H1 (cell line): Measurements from ENCODE around the gene COLEC11. TPM values are rescaled to one million over a fixed set of nuclear protein-coding genes. Genes with fewer than 3 reads are reported as not detected.

ENCODE experiments used
- CTCF ChIA-PET: fragments of 300-600 bp; sonication (Branson Sonifier 250); formaldehyde crosslinking; loops from one replicate; lab custom pipeline; 2021; ENCODE audit not compliant: partially characterized antibody; lab: Charles Lee
- POLR2A ChIA-PET: fragments of 300-600 bp; sonication (Branson Sonifier 250); formaldehyde crosslinking; loops from one replicate; lab custom pipeline; 2021; ENCODE audit warnings: inconsistent platforms; ENCODE audit not compliant: partially characterized antibody; lab: Charles Lee
- DNase-seq, 2 experiments: peaks; one replicate each; pipeline versions ENCODE4 v3.0.0 to v3.0.0-alpha.2; 2010 to 2022; ENCODE audit warnings: low spot score in 2 of 2, low read depth in 1 of 2, mixed read lengths in 1 of 2
- FAIRE-seq: peaks from 2 replicates; lab custom pipeline; 2011; peaks lifted over from hg19 to GRCh38; lab: Jason Lieb, UNC
- H2AFZ ChIP-seq: 2 replicates; pipeline ENCODE4 v1.8.1; 2012; ENCODE audit warnings: low read length, inconsistent platforms
- H2AK5ac ChIP-seq: 2 replicates; pipeline ENCODE4 v1.6.1; 2013; ENCODE audit warnings: low read depth, low read length
- H2BK120ac ChIP-seq: replicated peaks from 2 replicates; pipeline ENCODE3; 2013; ENCODE audit warnings: low read depth, low read length, inconsistent platforms
- H2BK12ac ChIP-seq: 2 replicates; pipeline ENCODE4 v1.6.1; 2013; ENCODE audit warnings: low read depth, low read length
- H2BK15ac ChIP-seq: 2 replicates; pipeline ENCODE4 v1.6.1; 2013; ENCODE audit warnings: low read length
- H2BK20ac ChIP-seq: 2 replicates; pipeline ENCODE4 v1.6.1; 2013; ENCODE audit warnings: low read length
- H2BK5ac ChIP-seq: 2 replicates; pipeline ENCODE4 v1.6.1; 2013; ENCODE audit warnings: low read depth, low read length
- H3K14ac ChIP-seq: 2 replicates; pipeline ENCODE4 v1.6.1; 2013; ENCODE audit warnings: inconsistent platforms; ENCODE audit not compliant: insufficient read length
- H3K18ac ChIP-seq: 2 replicates; pipeline ENCODE4 v1.6.1; 2013; ENCODE audit warnings: low read length; ENCODE audit errors: extremely low read depth
- H3K23ac ChIP-seq: 2 replicates; pipeline ENCODE4 v1.6.1; 2013; ENCODE audit warnings: inconsistent platforms; ENCODE audit not compliant: insufficient read length
- H3K23me2 ChIP-seq: 2 replicates; pipeline ENCODE4 v1.6.1; 2013; ENCODE audit warnings: low read depth, low read length
- H3K27ac ChIP-seq: 2 replicates; pipeline ENCODE4 v1.6.1; 2011; ENCODE audit warnings: low read depth, low read length, inconsistent platforms
- H3K27me3 ChIP-seq, 4 experiments: replicated peaks in 1 of 4; 1 replicate in 1 of 4; 2 replicates in 3 of 4; pipeline versions ENCODE4 v1.6.1 to v1.8.1; 2011 to 2013; ENCODE audit warnings: low read length in 3 of 4, mild to moderate bottlenecking in 3 of 4, inconsistent platforms in 2 of 4, mixed read lengths in 2 of 4, moderate library complexity in 1 of 4; ENCODE audit not compliant: control insufficient read depth in 3 of 4, insufficient read depth in 3 of 4; ENCODE audit errors: extremely low read depth in 1 of 4
- H3K36me3 ChIP-seq, 4 experiments: 2 replicates each; pipeline versions ENCODE4 v1.6.1 to v1.8.1; 2011 to 2013; ENCODE audit warnings: mild to moderate bottlenecking in 4 of 4, low read length in 3 of 4, moderate library complexity in 2 of 4, control low read depth in 1 of 4, inconsistent platforms in 1 of 4; ENCODE audit not compliant: insufficient read depth in 4 of 4, control insufficient read depth in 2 of 4
- H3K4ac ChIP-seq: replicated peaks from 2 replicates; pipeline ENCODE3; 2013; ENCODE audit warnings: low read length, low read depth, mixed read lengths, inconsistent platforms; ENCODE audit not compliant: insufficient read length
- H3K4me1 ChIP-seq, 4 experiments: replicated peaks in 1 of 4; 1 replicate in 1 of 4; 2 replicates in 3 of 4; pipeline versions ENCODE4 v1.6.1 to v1.8.1; 2011 to 2013; ENCODE audit warnings: low read length in 3 of 4, inconsistent platforms in 2 of 4, mixed read lengths in 1 of 4; ENCODE audit not compliant: insufficient read depth in 4 of 4, control insufficient read depth in 3 of 4
- H3K4me2 ChIP-seq, 2 experiments: 2 replicates each; pipeline versions ENCODE4 v1.6.1 to v1.8.1; 2011 to 2013; ENCODE audit warnings: low read depth in 2 of 2, low read length in 2 of 2, control low read depth in 1 of 2, inconsistent platforms in 1 of 2, mild to moderate bottlenecking in 1 of 2; ENCODE audit not compliant: insufficient read depth in 1 of 2
- H3K4me3 ChIP-seq, 4 experiments: fragments of 200-600, 300-600 bp in 1 of 4; sonication (generic), shearing (Covaris generic), sonication (Bioruptor Twin) in 1 of 4; 2 replicates each; pipeline versions ENCODE4 v1.5.1 to v1.8.1; 2011 to 2016; ENCODE audit warnings: low read length in 4 of 4, low read depth in 3 of 4, control low read depth in 2 of 4, inconsistent platforms in 2 of 4, mild to moderate bottlenecking in 2 of 4, mixed read lengths in 1 of 4, moderate library complexity in 1 of 4; ENCODE audit not compliant: insufficient read depth in 2 of 4; ENCODE audit errors: extremely low read depth in 1 of 4
- H3K56ac ChIP-seq: replicated peaks from 2 replicates; pipeline ENCODE3; 2013; ENCODE audit warnings: low read depth, mild to moderate bottlenecking, mixed read lengths, low read length, inconsistent platforms; ENCODE audit not compliant: insufficient read length
- H3K79me1 ChIP-seq: 2 replicates; pipeline ENCODE4 v1.6.1; 2013; ENCODE audit warnings: low read depth, low read length, control low read depth
- H3K79me2 ChIP-seq, 2 experiments: 2 replicates each; pipeline versions ENCODE4 v1.6.1 to v1.8.1; 2012 to 2013; ENCODE audit warnings: low read length in 2 of 2, mild to moderate bottlenecking in 2 of 2, inconsistent platforms in 1 of 2; ENCODE audit not compliant: insufficient read depth in 2 of 2, control insufficient read depth in 1 of 2
- H3K9ac ChIP-seq, 4 experiments: replicated peaks in 1 of 4; 1 replicate in 1 of 4; 2 replicates in 3 of 4; pipeline versions ENCODE4 v1.6.1 to v1.8.1; 2011 to 2013; ENCODE audit warnings: low read depth in 3 of 4, low read length in 3 of 4, control low read depth in 2 of 4, mild to moderate bottlenecking in 2 of 4, moderate library complexity in 2 of 4, inconsistent platforms in 1 of 4; ENCODE audit errors: extremely low read depth in 1 of 4
- H3K9me3 ChIP-seq, 2 experiments: 2 replicates each; pipeline versions ENCODE4 v1.6.1 to v1.8.1; 2012 to 2013; ENCODE audit warnings: mild to moderate bottlenecking in 2 of 2, moderate library complexity in 2 of 2, control low read depth in 1 of 2, inconsistent platforms in 1 of 2, low read depth in 1 of 2, low read length in 1 of 2, mixed read lengths in 1 of 2; ENCODE audit not compliant: insufficient read depth in 2 of 2
- H4K20me1 ChIP-seq, 2 experiments: replicated peaks in 1 of 2; 2 replicates each; pipeline versions ENCODE3 to v1.8.1; 2011 to 2013; ENCODE audit warnings: inconsistent platforms in 2 of 2, low read length in 2 of 2, mild to moderate bottlenecking in 1 of 2; ENCODE audit not compliant: insufficient read depth in 2 of 2, control insufficient read depth in 1 of 2
- H4K5ac ChIP-seq: 2 replicates; pipeline ENCODE4 v1.6.1; 2013; ENCODE audit warnings: low read length, low read depth, mixed read lengths, inconsistent platforms; ENCODE audit not compliant: insufficient read length
- H4K8ac ChIP-seq: 2 replicates; pipeline ENCODE4 v1.8.0; 2013; ENCODE audit warnings: mild to moderate bottlenecking, moderate library complexity, low read length, inconsistent platforms; ENCODE audit not compliant: insufficient read depth; ENCODE audit errors: extremely low read depth
- H4K91ac ChIP-seq: replicated peaks from 2 replicates; pipeline ENCODE3; 2013; ENCODE audit warnings: low read length, mixed read lengths, inconsistent platforms; ENCODE audit not compliant: insufficient read length
- ATF2 ChIP-seq: IDR thresholded peaks from 2 replicates; pipeline ENCODE4 v1.6.1; 2012; ENCODE audit warnings: low read length, inconsistent platforms
- CREB1 ChIP-seq: IDR thresholded peaks from 2 replicates; pipeline ENCODE4 v1.6.1; 2012; ENCODE audit warnings: inconsistent platforms
- HDAC6 ChIP-seq: IDR thresholded peaks from one replicate; pipeline ENCODE4 v1.7.1; 2012; ENCODE audit warnings: low read depth, mild to moderate bottlenecking, inconsistent platforms, low read length, moderate library complexity
- JUND ChIP-seq: IDR thresholded peaks from 2 replicates; pipeline ENCODE4 v1.6.1; 2011; ENCODE audit warnings: mild to moderate bottlenecking, improper control_type of control experiment, low read length
- MAX ChIP-seq: IDR thresholded peaks from 2 replicates; pipeline ENCODE4 v1.6.1; 2012; ENCODE audit warnings: inconsistent platforms
- POLR2AphosphoS5 ChIP-seq: IDR thresholded peaks from 2 replicates; pipeline ENCODE4 v1.6.1; 2011; ENCODE audit warnings: low read depth, low read length
- RFX5 ChIP-seq: IDR thresholded peaks from 2 replicates; pipeline ENCODE4 v1.6.1; 2011; ENCODE audit warnings: low read depth, low read length, improper control_type of control experiment, borderline replicate concordance
- TEAD4 ChIP-seq: IDR thresholded peaks from 2 replicates; pipeline ENCODE4 v1.6.1; 2012; ENCODE audit warnings: low read depth, low read length, inconsistent platforms, mixed read lengths
- WGBS, 2 experiments: shearing (Covaris generic) in 1 of 2; methylation state at CpG; one replicate each; pipeline versions ENCODE4 v1.1.6 to v1.1.7; 2013 to 2015; ENCODE audit warnings: low lambda C conversion rate in 2 of 2, mixed read lengths in 2 of 2, inconsistent platforms in 1 of 2, low coverage in 1 of 2, missing lambda C conversion rate in 1 of 2; ENCODE audit not compliant: insufficient replicate concordance in 2 of 2, insufficient coverage in 1 of 2, insufficient read length in 1 of 2; ENCODE audit errors: extremely low coverage in 1 of 2, missing lambda C conversion rate in 1 of 2; 5-methylcytosine and 5-hydroxymethylcytosine counted together
- polyA plus RNA-seq, 7 experiments: library from polyadenylated mRNA; depleted of rRNA in 3 of 7; stranded (reverse) in 5 of 7; unstranded in 2 of 7; fragments of >200 nt in 5 of 7; fragments of 200-250 nt in 2 of 7; gene quantifications; 1 replicate in 5 of 7; 2 replicates in 1 of 7; 4 replicates in 1 of 7; pipeline versions ENCODE4 v1.2.1 to v1.2.3, GENCODE V29; 2011 to 2013; ENCODE audit warnings: missing spikeins in 2 of 7, mixed read lengths in 2 of 7
- total RNA-seq: library from RNA; stranded (reverse); fragmentation: NEBNext Ultra II Directional; extraction: Animal tissue kit (Norgen Biotek cat#: 25700); gene quantifications from 2 replicates; pipeline ENCODE4 v1.2.1, GENCODE V29; 2021

Gene COLEC11
- total and polyA plus RNA-seq, 2 of the 8 experiments (the other 6 are each of a cell fraction or from before 2014, with no cell fraction given), result 0.47 to 0.80 TPM

GRCh38 chr2:3665886-3666612 lies 71.1 kb downstream of the COLEC11 start:
- no peak overlapping the region for H4K5ac ChIP-seq
- H3K9me3 ChIP-seq, result no peaks in the 10 kb centered on the region
- no peak overlapping the region for H2BK5ac ChIP-seq
- H3K36me3 ChIP-seq, result no peaks in the 10 kb centered on the region
- no peaks in the 10 kb centered on the region for H3K4me1 ChIP-seq
- H2BK20ac ChIP-seq, result no peak overlapping the region
- no peak overlapping the region for H2AK5ac ChIP-seq
- H3K9ac ChIP-seq, result no peak overlapping the region
- no peak overlapping the region for H2BK120ac ChIP-seq
- H4K8ac ChIP-seq, result no peak overlapping the region
- no peak overlapping the region for H2BK15ac ChIP-seq
- 85% methylated on average over 16 of the region's 16 CpGs; no CpG with 5 or more reads in 1 of the 2 experiments for WGBS, 2 experiments
- no peak overlapping the region for H3K14ac ChIP-seq
- no peak overlapping the region for H3K23ac ChIP-seq
- no peak overlapping the region for H2BK12ac ChIP-seq
- no peaks in the 10 kb centered on the region for H3K79me1 ChIP-seq
- H3K79me2 ChIP-seq, result no peaks in the 10 kb centered on the region
- H3K18ac ChIP-seq, result no peak overlapping the region
- H3K23me2 ChIP-seq, result no peaks in the 10 kb centered on the region; the same call in 1 of the 2 replicates
- peak in 1 of 2 experiments; percentile 24 for DNase-seq
- CTCF ChIA-PET, result interaction anchor here (0.6 to 2.1 kb wide), 4 partner anchors 8 to 273 kb away, joined by 3 to 5 read pairs (median 3); partner anchors contain the start of gene ALLC
- TF ChIP-seq POLR2AphosphoS5 (no peak), CREB1 (no peak), JUND (no peak), MAX (no peak), TEAD4 (no peak), RFX5 (no peak), HDAC6 (no peak), ATF2 (no peak)
- TF ChIP-seq, all 59 proteins: peak for 0
- no peak overlapping the region for H3K4me2 ChIP-seq
- no peaks in the 10 kb centered on the region for H4K20me1 ChIP-seq
- no peak overlapping the region for H3K56ac ChIP-seq
- no peak overlapping the region for H4K91ac ChIP-seq
- H3K27me3 ChIP-seq, result no peaks in the 10 kb centered on the region
- POLR2A ChIA-PET, result no interaction called here
- H2AFZ ChIP-seq, result no peak overlapping the region
- no peak overlapping the region for H3K27ac ChIP-seq
- no peak overlapping the region for H3K4me3 ChIP-seq
- no peak for FAIRE-seq
- no peak overlapping the region for H3K4ac ChIP-seq
